Muscle of arm (tissue), 12 donors: Measurements from ENCODE around the gene FBLN7. TPM values are rescaled to one million over a fixed set of nuclear protein-coding genes. Genes with fewer than 3 reads are reported as not detected.

Experiments
- DNase-seq: peaks from one replicate; pipeline ENCODE4 v3.0.0-alpha.2; 2013
- polyA plus RNA-seq, 12 donors: library from polyadenylated mRNA; unstranded; fragments of 120-200 nt; gene quantifications; one replicate each; pipeline ENCODE4 v1.2.1, GENCODE V29; 2013; ENCODE audit not compliant: insufficient read length in 12 of 12

The FBLN7 gene
- polyA plus RNA-seq, 12 donors, result 7.4 to 12.8 (median 10.6) TPM; not detected in 1

DNA sequence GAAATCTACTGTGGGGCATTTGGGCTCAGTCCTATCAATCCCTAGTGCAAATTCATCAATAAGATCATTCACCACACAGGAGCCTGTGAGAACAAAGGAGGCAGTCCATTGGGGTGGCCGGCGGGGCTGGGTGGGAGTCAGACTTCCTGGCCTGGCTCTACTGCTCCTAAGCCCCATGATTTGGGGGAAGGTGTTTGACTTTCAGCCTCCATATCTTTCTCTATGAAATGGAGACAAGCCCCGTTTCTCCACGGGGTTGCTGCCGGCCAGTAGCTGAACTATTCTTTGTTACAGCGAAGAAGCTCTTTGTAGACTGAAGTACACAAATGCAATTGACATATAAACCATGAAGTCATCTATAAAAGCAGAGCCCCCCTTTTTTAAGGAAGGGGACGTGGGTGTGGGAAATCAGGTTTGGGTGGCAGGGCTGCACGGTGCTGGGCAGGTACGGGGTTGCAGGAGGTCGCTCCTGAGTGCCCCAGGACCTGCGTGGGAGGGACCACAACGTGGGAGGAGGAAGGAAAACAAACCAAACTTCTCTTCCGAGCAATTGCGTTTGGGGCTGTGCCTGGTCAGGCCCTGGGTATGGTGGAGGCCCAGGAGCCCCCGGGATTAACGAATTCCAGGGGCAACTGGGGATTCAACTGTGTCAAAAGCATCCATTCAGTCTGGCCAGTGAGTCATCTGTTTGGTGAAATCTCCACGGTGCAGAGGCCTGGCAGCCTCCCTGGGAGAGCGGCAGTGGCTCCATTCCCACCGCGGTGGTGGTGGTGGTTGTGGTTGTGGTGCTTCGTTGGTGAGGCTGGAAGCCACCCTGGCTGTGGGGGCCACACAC is 18.2 kb downstream of the FBLN7 start:
- DNase-seq, result no peak

DNA sequence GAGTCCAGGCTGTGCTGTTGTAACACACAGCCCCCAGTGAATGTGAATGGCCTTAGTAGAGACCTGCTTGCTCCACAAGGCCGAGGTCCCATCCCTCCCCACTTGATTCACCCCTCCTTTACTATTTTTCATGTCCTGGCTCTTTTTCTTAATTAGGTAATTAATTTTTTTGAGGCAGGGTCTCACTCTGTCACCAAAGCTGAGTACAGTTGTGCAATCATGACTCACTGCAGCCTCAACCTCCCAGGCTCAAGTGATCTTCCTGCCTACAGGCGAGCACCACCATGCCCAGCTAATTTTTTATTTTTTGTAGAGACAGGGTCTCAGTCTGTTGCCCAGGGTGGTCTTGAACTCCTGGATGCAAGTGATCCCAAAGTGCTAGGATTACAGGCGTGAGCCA is 19.3 kb downstream of the FBLN7 start:
- DNase-seq, result no peak

DNA sequence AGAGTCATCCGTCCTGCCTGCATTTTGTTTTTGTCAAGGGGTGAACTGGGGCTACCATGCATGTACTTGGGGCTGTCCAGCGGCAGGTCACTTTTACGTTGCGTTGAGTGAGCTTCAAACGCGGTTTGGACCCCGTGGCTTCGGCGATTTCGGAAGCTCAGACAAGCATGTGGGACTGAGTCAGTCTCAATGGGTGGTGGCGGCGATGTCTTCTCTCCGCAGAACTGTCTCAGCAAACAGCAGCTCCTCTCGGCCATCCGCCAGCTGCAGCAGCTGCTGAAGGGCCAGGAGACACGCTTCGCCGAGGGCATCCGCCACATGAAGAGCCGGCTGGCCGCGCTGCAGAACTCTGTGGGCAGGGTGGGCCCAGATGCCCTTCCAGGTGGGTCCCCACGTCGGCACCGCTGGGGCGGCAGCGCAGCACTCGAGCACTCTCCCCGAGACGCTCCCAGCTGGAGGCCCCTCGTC is 21.3 kb downstream of the FBLN7 start:
- DNase-seq, result no peak

DNA sequence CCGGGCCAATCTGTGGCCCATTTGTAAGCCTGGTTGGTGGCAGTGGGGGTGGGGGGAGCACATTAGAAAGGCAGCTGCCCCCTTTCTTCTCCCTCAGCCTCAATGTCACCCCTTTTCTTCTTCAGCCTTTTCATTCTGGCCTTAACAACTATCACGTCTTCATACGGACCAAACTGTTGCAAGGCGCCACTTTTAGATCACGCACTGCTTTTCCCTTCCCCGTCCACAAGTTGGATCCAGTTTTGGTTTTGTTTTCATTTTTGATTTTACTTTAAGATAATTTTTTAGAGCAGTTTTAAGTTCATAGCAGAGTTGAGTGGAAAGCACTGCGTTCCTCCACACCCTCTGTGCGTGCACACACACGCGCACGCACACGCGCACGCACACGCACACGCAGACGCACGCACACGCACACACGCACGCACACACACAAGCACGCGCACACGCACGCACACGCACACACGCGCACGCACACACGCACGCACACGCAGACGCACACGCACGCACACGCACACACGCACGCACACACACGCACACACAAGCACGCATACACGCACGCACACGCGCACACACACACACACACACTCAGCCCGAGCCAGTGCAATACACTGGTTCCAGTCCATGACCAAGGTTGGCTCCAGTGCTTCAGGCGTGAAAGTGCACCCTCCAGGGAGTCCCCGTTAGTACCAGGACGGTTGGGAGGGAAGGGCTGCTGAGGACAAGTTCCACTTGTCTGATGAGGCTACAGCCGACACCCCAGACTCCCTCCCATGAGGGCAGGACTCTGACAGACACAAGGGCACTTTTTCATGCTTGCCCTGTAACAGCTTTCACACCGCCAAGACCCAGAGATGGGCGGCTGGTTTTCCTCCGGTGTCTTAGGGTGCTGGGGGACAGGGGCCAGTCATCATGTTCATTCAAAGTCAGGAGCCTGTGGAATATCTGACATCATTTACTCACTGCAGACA is 22.4 kb downstream of the FBLN7 start:
- no peak for DNase-seq

DNA sequence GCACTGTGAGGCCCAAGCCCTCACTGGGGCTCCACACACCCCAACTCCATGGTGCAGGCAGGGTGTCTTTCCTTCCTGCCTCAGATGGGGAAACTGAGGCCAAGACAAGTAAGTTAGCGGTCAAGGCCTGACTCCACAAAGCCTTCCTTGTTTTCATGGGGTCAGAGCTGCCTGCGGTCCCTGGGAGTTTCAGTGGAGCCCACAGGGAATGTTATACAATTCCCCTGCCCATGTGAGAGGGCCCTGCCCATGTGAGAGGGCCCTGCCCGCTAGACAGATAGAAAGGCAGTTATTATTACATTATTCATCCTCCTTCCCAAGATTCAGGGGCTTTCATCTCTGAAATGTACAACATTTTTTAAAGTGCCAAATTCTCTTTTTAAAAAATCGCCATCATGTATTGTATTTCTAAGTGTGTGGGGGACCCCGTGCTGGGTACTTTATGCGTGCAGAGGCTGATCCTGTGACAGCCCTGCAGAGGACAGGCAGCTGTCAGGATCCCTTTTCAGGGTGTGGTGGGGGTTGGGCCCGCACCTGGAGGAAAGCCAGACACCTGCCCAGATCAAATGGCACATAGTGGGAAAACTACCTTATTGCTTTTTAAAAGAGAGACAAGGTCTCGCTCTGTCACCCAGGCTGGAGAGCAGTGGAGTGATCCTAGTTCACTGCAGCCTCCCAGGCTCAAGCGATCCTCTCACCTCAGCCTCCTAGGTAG is 23.4 kb downstream of the FBLN7 start:
- DNase-seq, result no peak

DNA sequence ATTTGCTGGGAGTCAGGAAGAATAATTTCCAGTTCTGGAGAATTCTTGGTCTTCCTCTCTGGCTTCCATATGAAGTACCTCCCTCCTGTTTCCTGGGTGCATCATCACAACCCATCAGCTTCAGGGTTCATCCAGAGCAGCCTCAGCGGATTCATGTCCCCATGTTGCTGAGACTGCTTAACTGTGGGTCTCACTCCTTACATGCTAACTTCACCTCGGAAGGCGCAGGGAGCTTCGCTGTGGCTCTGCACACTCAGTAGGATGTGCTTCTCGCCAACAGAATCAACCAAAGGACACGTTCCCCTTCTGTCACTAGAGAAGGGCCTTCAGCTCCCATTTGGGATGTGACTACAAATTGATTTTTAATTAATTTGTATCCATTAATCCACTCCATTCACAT is 24.2 kb downstream of the FBLN7 start:
- DNase-seq, result no peak

DNA sequence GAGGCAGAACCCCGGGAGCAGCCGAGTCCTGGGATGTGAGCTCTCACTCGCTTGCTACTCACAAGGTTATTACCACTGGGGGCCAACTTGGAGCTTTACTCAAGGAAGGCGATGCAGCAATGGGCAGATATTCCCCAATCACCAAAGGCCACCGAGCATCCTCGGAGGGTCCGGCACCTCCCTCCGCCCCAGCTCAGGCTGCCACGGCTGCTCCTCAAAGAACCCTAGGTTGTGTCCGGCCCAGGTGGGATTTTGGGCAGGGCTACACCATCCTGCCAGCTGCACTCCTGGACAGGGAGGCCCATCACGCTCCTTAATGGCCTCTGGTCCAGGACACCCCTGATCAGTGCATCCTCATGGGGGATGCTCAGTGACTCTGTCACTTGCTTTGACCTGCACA is 24.8 kb downstream of the FBLN7 start:
- no peak for DNase-seq

DNA sequence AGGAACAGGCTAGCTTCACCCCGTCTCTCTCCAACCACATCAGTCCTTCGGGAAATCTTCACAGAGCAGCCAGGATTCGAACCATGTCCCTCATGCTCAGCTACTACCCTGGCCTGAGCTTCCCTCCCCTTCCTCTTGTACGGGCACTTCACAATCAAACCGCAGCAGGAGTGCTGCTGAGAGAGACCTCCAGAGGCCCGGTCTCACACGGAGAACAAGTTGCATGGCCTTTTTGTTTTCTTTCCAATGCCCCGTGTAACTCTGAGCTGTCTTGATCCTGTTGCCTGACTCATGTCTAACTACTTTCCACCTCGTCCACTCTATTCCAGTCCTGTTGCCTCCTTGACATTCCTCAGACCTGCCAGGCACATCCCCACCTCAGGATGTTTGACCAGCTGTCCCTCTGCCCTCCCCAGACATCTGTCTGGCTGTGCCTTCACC is 25.4 kb downstream of the FBLN7 start:
- DNase-seq, result no peak

DNA sequence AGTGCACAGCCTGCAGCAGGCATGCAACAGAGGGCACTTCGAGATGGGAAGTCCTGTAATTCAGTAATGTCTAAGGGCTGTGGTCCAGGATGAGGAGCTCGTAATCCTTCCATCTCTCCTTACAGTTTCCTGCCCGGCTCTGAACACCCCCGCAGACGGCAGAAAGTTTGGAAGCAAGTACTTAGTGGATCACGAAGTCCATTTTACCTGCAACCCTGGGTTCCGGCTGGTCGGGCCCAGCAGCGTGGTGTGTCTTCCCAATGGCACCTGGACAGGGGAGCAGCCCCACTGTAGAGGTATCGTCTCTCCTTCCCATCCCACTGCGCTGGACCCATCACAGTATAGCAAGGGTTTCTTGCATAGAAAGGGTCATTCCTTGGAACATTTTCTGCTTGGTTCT is 26.7 kb downstream of the FBLN7 start:
- no peak for DNase-seq

DNA sequence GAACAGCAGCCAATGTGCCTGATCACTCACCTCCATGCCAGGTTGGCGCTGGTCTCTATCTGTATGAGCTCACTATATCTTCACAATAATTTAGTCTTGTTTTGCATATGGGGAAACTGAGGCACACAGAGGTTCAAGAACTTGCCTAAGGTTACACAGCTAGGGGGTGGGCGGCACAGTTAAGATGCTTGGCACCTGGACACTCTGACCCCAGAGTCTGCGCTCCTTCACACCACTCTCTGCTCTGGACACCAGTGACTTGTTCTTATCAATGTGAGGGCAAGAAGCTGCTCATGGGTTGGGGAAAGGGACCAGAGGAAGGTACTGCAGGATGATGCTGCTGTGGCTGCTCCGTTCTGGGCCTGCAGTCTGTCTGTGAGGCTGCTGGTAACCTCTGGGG is 27.1 kb downstream of the FBLN7 start:
- no peak for DNase-seq

DNA sequence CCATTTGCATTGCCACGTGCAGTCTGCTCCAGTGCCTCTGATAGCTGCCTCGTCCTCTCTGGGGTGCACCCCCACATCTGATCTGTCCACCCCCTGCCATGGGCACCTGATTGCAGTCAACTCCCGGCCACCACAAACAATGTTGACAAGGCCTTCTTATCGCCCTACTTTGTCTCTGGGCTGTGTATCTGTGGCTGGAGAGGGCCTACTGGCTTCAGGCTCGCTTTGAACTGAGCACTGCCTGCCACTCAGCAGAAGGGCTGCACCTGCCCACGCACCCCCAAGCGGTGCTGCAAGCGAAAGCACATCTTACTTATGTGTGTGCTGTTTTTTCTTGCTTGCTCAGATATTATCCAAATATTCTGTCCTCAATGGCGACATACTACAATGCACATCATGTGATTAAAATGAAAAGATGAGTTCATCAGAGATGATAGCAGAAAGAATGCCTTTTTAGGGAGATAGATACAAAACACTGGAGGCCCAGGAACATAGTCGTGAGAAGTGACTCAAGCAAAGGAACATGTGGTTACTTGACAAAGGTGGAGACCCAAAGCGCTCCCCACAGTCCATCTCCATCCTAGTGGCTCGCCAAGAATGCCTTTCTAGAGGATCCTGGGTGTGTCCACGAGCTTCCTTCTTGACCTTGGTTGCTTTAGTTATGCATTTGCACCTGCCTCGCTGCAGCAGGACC is 28.8 kb downstream of the FBLN7 start:
- no peak for DNase-seq

DNA sequence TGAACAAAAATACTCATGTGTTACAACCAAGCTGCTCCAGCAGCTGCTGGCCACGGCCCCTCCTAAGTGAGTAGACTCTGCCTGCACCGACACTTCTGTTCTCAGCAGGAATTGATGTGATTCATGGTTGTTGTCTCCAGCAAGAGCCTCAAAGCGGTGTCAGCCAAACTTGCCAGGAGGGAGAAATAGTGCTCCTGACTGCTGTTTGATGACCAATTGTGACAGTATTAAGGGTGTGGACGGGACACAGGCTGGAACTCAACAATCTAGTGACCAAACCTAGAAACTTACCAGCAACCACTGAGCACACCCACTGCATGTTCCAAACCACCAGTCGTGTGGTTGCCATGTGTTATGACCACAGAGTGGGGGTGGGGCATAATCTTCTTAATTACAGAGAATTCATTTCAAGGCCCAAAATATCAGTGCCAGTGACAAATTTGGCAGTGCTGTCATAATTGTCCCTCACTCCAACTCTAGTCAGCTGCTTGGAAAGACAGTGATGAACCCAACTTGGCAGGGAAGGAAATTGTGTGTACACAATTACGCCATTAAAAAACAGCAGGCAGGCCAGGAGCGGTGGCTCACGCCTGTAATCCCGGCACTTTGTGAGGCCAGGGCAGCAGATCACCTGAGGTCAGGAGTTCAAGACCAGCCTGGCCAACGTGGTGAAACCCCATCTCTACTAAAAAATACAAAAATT is 30.4 kb downstream of the FBLN7 start:
- no peak for DNase-seq

DNA sequence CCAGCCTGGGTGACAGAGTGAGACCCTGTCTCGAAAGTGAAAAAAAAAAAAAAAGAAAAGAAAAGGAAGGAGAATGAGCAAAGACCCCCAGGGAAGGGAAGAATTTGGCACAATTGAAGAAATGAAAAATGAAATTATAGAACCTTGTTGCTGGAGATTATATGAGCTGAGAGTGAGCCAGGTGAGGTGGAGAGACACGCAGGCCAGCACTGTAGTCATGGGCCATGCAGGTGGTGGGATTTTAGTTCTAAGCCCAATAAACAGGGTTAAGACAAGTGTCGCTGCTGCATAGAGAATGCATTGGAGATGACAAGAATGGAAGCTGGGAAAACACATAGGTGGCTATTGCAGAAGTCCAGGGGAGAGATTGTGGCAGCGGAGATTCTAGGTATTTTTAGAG is 32.3 kb downstream of the FBLN7 start:
- no peak for DNase-seq

DNA sequence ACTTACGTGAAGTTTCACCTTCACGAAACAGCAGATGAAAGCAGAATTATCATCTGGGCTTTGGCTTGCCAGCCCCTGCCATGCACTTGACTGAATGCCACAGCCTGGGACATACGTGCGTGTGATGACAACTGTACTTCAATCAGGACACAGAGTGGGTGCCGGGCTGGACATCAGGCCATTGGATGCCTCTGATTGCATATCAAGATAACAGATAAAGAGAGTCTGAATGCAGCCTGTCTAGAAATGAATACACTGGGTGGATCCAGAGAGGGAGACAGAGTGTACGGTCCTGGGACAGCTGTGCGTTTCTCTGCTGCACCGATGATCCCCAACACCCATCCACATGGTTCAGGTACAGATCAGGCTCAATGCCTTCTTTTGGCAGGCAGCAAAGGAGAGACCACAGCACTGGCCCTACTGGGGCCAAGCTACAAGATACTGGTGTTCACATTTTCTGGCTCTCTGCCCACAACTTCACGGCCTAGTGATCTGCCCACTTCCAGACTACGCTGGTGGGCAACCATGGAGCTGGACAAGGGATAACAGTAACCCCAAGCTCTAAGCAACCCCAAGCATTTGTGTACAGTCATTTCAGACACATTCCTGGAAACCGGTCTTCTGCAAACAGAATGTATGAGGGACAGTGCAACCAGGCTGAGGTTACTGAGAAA is 35.6 kb downstream of the FBLN7 start:
- DNase-seq, result no peak

DNA sequence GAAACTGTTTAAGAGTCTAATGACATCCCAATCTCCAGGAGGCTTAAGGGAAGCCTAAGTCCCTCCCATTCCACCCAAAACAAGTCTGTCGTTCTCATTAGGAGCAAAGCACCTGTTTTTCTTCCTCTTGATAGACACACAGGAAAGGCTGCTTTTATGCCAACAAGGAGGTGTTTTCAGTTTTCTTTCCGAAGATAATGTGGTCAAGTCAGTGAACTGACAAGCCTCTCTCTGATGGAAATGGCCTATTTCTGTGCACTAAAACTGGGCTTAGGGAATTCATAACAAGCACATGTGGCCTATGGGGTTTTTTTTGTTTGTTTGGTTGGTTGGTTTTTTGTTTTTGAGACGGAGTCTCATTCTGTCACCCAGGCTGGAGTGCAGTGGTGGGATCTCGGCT is 36.2 kb downstream of the FBLN7 start:
- no peak for DNase-seq

DNA sequence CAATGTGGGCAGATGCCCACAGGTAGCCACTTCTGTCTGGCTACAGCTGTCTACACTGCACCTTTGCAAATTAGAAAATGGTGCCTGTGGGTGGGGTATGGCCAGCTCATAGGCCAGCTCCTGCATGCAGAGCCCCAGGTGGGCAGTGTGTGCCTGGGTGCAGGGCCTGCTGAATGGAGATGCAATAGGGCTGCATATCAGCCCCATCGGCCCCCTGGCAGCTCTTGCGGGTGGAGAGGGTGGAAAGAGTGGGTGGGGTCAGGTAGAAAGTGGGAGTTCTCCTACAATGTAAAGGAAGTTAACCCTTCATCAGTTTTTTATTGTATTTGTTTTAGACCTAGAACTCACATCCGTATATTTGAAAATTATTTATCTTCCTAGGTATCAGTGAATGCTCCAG is 37.1 kb downstream of the FBLN7 start:
- no peak for DNase-seq

DNA sequence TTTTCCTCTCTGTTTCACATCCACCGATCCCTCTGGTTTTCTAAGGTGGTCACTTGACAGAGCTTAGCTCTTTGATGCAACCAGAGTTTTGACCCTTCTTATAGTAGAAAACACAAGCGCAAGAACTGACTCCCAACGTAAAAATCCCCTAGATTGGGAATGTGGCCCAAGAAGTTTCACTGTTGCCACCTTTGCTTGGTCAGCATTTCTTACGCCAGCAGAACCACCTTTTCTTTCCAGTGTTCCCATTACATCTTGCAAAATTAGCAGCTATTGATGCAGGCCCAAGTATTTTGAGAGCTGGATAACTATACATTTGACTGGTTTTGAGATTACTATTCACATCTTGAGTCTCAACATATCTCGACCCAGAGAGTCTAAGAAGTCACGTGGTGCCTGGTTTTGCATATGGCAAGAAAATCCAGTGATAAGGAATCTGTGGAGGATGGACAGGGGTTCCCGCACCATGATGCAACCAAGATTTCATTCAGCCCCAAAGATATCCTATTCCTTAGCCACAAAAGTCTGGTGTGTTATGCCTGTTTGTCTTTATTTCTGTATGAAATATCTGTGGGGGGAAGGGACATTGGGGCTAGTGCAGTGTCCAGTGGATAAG is 37.9 kb downstream of the FBLN7 start:
- no peak for DNase-seq

DNA sequence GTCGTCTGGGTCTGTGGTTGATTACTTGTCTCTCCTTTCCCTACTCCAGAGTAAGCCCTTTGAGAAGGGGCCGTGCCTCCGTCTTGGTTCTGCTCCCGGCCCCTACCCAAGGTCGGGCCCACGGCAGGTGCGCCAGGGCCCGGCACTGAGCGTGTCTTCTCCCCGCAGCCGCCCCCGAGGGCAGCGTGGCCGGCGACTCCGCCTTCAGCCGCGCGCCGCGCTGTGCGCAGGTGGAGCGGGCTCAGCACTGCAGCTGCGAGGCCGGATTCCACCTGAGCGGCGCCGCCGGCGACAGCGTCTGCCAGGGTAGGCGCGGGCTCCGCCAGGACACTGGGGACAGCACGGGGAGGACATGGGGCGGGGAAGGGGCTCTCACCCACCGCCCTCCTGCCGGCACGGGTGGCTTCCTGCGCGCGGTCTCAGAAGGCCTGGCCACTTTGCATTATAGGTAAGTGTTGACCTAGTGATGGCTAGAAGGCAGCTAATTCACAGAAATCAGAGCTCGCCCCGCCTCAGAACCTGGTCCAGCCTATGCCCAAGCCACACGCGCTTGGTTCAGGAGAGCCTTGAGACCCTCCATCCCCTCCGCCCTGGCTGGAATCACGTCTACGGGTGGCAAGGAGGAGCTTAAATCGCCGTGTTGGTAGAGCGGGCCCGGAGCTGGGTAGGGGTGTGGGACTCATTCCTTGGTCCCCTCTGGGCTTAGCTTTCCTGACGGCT is 43.5 kb downstream of the FBLN7 start:
- no peak for DNase-seq

DNA sequence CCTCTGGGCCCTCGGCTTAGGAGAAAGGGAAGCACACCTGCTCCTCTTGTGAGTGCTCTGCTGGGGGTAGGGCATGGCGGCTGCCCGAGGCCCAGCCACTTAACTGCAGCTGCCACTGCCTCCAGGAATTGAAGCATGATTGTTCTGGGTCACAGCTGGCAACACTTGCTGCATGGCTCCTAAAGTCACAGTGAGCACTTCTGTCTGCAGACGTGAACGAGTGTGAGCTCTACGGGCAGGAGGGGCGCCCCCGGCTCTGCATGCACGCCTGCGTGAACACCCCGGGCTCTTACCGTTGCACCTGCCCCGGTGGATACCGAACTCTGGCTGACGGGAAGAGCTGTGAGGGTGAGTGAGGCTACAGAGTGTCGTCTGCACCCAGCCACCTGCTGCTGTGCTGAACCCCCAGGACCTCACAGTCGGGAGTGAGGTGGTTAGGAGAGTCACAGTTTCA is 44.4 kb downstream of the FBLN7 start:
- no peak for DNase-seq
